ENCODE measurements around the gene PPIF.

The PPIF gene

DNA sequence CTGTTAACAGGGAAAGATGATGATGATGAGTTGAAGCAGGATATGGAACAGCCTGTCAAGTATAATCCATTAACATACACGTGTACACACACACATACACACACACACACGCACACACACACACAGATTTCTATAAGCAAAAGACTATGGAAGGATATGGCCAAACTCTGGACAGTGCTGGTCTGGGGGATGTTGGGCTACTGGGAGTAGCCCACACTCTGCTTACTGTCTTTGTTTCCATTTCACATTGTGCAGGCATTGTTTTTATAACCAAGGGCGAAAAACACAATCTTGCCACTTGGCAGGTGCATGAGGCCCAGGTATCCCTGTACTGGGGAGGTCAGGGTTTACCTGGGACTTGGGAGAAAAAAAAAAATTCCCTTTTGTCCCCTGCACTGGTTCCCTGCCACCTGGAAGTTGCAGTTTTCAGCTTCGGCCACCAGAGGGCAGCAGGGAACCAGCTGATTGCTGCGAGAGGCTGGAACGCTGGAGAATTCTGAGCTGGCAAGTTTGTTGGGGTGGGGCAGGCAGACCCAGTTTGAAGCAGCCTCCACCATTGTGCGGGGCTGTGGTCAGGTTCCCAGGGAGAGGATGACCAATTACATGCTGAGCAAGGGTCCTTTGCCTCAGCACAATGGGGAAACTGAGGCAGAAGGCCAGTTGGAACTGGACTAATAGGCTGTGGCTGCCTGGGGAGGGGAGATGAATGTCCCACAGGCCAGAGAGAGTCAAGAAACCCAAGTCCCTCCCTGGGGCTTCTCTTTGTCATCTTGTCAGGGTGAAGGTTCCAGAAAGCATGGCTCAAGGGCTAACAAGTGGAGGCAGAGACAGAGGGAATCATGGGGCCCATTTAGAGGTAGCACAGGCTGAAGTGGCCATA lies 27.3 kb downstream of the PPIF start:
- peak; percentile 89 for DNase-seq (ENCODE audit: low spot score)

- DNase-seq (ENCODE audit: low spot score) = peak; percentile 42
These were observed 28.2 kb downstream of the PPIF start for GRCh38 chr10:79375321-79376077.

- no peak for DNase-seq (ENCODE audit: low spot score)
These were observed 28.9 kb downstream of the PPIF start for GRCh38 chr10:79376078-79376628.

GRCh38 chr10:79376751-79377556 lies 29.7 kb downstream of the PPIF start:
- no peak for DNase-seq (ENCODE audit: low spot score)

- DNase-seq (ENCODE audit: low spot score) = no peak
These were observed 30.5 kb downstream of the PPIF start for GRCh38 chr10:79377557-79378382.

- DNase-seq (ENCODE audit: low spot score) = no peak
These were observed 31.0 kb downstream of the PPIF start for GRCh38 chr10:79378383-79378646.

DNA sequence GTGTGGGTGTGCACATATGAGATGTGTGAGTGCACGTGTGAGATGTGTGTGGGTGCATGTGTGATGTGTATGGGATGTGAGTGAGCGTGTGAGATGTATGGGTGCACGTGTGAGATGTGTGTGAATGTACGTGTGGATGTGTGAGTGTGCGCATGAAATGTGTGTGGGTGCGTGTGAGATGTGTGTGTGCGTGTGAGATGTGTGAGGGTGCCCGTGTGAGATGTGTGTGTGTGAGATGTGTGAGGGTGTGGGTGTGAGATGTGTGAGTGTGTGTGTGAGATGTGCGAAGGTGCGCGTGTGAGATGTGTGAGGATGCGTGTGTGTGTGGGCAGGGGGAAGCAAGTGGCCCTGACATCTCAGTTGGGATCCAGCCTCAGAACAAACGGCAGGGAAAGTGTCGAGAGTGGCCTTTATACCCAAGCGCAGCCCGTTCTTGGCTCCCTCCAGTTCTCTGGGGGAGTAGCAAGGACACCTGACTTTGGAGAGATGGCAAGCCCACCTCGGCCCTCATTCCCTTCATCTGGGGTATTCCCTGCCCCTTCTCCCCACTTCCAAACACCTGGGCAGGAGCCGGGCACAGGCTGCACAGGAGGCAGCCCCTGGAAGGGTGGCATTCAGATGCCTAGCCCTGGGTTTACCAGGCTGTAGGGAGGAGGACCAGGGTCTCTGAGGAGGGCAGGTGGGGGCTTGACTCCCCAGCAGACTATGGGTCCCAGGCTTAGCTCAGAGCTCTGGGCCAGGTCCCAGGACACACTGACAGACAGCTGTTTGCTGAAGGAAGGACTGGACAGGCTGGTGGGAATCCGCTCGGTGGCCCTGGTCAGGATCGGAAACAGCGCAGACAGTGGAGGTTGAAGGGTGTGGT lies 31.6 kb downstream of the PPIF start:
- no peak for DNase-seq (ENCODE audit: low spot score)

- DNase-seq (ENCODE audit: low spot score) = no peak
These were observed 32.3 kb downstream of the PPIF start for GRCh38 chr10:79379512-79380124.

- DNase-seq (ENCODE audit: low spot score) = peak; percentile 76
These were observed 33.1 kb downstream of the PPIF start for GRCh38 chr10:79380125-79380945.

GRCh38 chr10:79380946-79381721 lies 33.9 kb downstream of the PPIF start:
- DNase-seq (ENCODE audit: low spot score) = no peak

GRCh38 chr10:79381804-79382221 lies 34.5 kb downstream of the PPIF start:
- peak; percentile 96 for DNase-seq (ENCODE audit: low spot score)

- no peak for DNase-seq (ENCODE audit: low spot score)
These were observed 35.2 kb downstream of the PPIF start for GRCh38 chr10:79382491-79382941.

DNA sequence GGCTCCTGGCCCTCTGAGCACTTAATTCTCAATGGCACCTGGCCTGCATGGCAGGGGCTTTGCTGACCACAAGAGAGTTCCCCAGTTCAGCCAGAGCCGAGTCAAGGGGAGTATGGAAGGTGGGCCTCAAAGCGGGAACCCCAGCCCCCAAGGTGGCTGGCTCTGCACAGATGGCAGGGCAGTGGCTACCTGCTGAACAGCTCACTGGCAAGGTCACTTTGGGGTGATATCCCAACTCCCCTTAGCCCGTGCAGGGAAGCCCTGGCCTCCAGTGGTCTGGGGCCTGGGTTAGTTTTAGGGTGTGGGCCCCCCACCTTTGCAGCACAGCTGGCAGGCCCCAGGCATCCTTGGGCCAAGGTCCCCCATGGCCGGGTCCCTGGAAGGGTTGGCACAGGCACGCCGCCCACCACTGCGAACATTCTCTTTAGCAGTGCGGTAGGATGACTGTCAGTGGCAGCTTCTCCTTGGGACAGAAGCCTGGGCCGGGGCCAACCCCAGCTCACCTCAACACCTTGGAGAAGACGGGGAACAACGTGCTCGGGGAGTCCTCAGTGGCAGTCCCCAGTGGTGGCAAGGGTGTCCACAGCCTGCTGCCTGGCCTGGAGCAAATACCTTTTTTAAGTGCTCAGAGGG lies 36.8 kb downstream of the PPIF start:
- no peak for DNase-seq (ENCODE audit: low spot score)

- no peak for DNase-seq (ENCODE audit: low spot score)
These were observed 37.6 kb downstream of the PPIF start for GRCh38 chr10:79384773-79385391.

GRCh38 chr10:79385392-79385795 lies 38.1 kb downstream of the PPIF start:
- DNase-seq (ENCODE audit: low spot score) = peak; percentile 1

GRCh38 chr10:79385804-79386531 lies 38.7 kb downstream of the PPIF start:
- peak; percentile 11 for DNase-seq (ENCODE audit: low spot score)
